Urinary bladder (tissue), 4 donors: ENCODE results near the gene IKBIP. TPM values are rescaled to one million over a fixed set of nuclear protein-coding genes. Genes with fewer than 3 reads are reported as not detected.
"Not testable (repeated sequence)": the region's sequence is repeated elsewhere in the genome, so short reads cannot be mapped to it uniquely, and the experiment has no call there.

ENCODE experiments used
- DNase-seq: peaks from one replicate; pipeline ENCODE4 v3.0.0-alpha.2; 2015; ENCODE audit errors: extremely low spot score
- H3K27ac ChIP-seq: one replicate; pipeline ENCODE4 v1.5.1; 2013; ENCODE audit warnings: low read depth, mild to moderate bottlenecking, moderate library complexity
- H3K36me3 ChIP-seq: one replicate; pipeline ENCODE4 v1.6.1; 2013; ENCODE audit warnings: mild to moderate bottlenecking, moderate library complexity; ENCODE audit not compliant: insufficient read depth
- H3K4me1 ChIP-seq: one replicate; pipeline ENCODE4 v1.6.1; 2013; ENCODE audit warnings: mild to moderate bottlenecking, moderate library complexity; ENCODE audit not compliant: insufficient read depth
- H3K4me3 ChIP-seq: one replicate; pipeline ENCODE4 v1.5.1; 2013; ENCODE audit warnings: low read depth, low read length
- WGBS: extraction: QIAGEN DNeasy Blood & Tissue Kit; methylation state at CpG from one replicate; pipeline ENCODE4 v1.1.7; 2013; 5-methylcytosine and 5-hydroxymethylcytosine counted together
- polyA plus RNA-seq: library from polyadenylated mRNA; stranded (reverse); fragments of 200-250 nt; gene quantifications from one replicate; pipeline ENCODE4 v1.2.3, GENCODE V29; 2013
- small RNA-seq: library from RNA; depleted of rRNA; stranded (forward); fragments of <200 nt; gene quantifications from one replicate; pipeline ENCODE3, GENCODE V24; 2014
- total RNA-seq: library from RNA; depleted of rRNA; stranded (reverse); fragments of >200 nt; gene quantifications from one replicate; pipeline ENCODE4 v1.2.3, GENCODE V29; 2014
- donor health status: healthy with polysubstance abuse.
- donor health status: healthy.

IKBIP gene
- total and polyA plus RNA-seq, 2 donors = 13.1 to 58.5 TPM

DNA sequence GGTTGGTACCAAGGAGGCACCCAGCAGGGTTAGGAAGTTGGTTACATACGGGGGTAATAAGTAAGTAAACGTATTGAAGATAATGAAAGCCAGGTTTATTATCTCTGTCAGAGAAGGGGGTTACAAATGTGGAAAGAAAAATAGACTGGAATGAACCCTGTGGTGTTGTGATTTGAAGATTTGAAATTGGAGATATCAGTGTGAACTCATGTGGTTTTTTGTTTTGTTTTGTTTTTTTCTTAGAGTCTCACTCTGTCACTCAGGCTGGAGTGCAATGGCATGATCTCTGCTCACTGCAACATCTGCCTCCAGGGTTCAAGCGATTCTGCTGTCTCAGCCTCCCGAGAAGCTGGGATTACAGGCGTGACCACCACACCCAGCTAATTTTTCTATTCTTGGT, 65.2 kb downstream of the IKBIP start:
- no peak for DNase-seq
- H3K4me1 ChIP-seq = no peaks in the 10 kb centered on the region
- H3K36me3 ChIP-seq = no peaks in the 10 kb centered on the region
- H3K4me3 ChIP-seq = no peak overlapping the region
- no peak overlapping the region for H3K27ac ChIP-seq
- 80% methylated on average over 5 of the region's 5 CpGs for WGBS

DNA sequence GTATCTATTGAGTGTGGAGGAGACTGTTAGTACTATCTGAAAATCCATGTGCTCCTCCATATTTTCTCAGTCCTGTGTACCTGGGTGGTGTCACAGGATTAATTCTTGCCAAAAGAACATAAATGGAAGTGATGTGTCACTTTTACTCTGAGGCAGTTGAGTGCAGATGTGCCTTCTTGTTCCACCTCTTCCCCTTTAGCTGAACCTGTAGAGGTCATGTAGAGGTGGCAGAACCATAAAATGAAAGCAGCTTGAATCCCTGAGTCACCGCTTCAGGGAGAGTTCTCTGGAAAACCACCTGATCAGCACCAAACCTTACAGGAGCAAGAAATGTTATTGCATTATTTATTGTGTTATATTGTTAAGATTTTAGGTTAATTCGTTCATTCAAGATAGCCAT, 65.8 kb downstream of the IKBIP start:
- H3K4me3 ChIP-seq = no peak overlapping the region
- H3K27ac ChIP-seq = no peak overlapping the region
- DNase-seq = no peak
- H3K36me3 ChIP-seq = no peaks in the 10 kb centered on the region
- 75% methylated on average over 2 of the region's 2 CpGs for WGBS
- no peaks in the 10 kb centered on the region for H3K4me1 ChIP-seq

GRCh38 chr12:98578392-98578791, 66.2 kb downstream of the IKBIP start:
- DNase-seq = no peak
- no peak overlapping the region for H3K4me3 ChIP-seq
- no peak overlapping the region for H3K27ac ChIP-seq
- no peaks in the 10 kb centered on the region for H3K4me1 ChIP-seq
- WGBS = 78% methylated on average over 1 of the region's 1 CpG
- no peaks in the 10 kb centered on the region for H3K36me3 ChIP-seq

- not testable (repeated sequence) for H3K4me3 ChIP-seq, H3K36me3 ChIP-seq, H3K4me1 ChIP-seq, H3K27ac ChIP-seq, DNase-seq
- WGBS = 89% methylated on average over 2 of the region's 2 CpGs
These were observed 67.8 kb downstream of the IKBIP start for GRCh38 chr12:98576795-98577194.

GRCh38 chr12:98575013-98575412, 69.6 kb downstream of the IKBIP start:
- H3K27ac ChIP-seq = no peak overlapping the region
- WGBS = over 99% methylated on average over 4 of the region's 4 CpGs
- H3K4me1 ChIP-seq = no peaks in the 10 kb centered on the region
- H3K4me3 ChIP-seq = no peak overlapping the region
- no peaks in the 10 kb centered on the region for H3K36me3 ChIP-seq
- DNase-seq = no peak

Small RNAs within 50 kb of the gene (small RNA-seq; reads per million reads assigned to genes)
- gene SNORA53 = 10.9 reads per million, percentile 94 among the genes with 10 or more reads in this experiment

Other genes starting within 250 kb of the IKBIP start
- 220 TPM for gene TMPO, start 129.2 kb downstream of the IKBIP start, total RNA-seq
- 25.5 TPM for gene TMPO, start 129.2 kb downstream of the IKBIP start, polyA plus RNA-seq
- 360 TPM for gene SLC25A3, start 51.1 kb downstream of the IKBIP start, total RNA-seq
- gene SLC25A3, start 51.1 kb downstream of the IKBIP start, polyA plus RNA-seq = 489 TPM
- gene APAF1, start 502 bp upstream of the IKBIP start, total RNA-seq = 52.9 TPM
- 5.5 TPM for gene APAF1, start 502 bp upstream of the IKBIP start, polyA plus RNA-seq